DND-41 (cell line): ENCODE results near the gene LHFPL2.

Experiments used
- ATAC-seq: fragments of 200-7000 bp; cut with Tn5 transposase; 3 replicates; pipeline ENCODE4 v1.9.1; 2021; ENCODE audit warnings: low read depth; ENCODE audit not compliant: insufficient read depth
- DNase-seq: peaks from one replicate; pipeline ENCODE4 v3.0.0-alpha.2; 2020
- H2AFZ ChIP-seq: 2 replicates; pipeline ENCODE4 v1.6.0; 2012; ENCODE audit warnings: low read depth, low read length
- H3K27ac ChIP-seq: 2 replicates; pipeline ENCODE4 v1.5.1; 2012; ENCODE audit warnings: low read length, inconsistent platforms
- H3K27me3 ChIP-seq: fragments of 200-600 bp; sonication (generic); 2 replicates; pipeline ENCODE4 v1.6.0; 2012; ENCODE audit warnings: low read length, mild to moderate bottlenecking, inconsistent platforms; ENCODE audit not compliant: insufficient read depth, poor library complexity
- H3K36me3 ChIP-seq: 2 replicates; pipeline ENCODE4 v1.5.1; 2012; ENCODE audit warnings: low read length, inconsistent platforms; ENCODE audit not compliant: insufficient read depth
- H3K4me1 ChIP-seq: 2 replicates; pipeline ENCODE4 v1.5.1; 2012; ENCODE audit warnings: mild to moderate bottlenecking, low read length; ENCODE audit not compliant: insufficient read depth
- H3K4me2 ChIP-seq: 2 replicates; pipeline ENCODE4 v1.6.0; 2012; ENCODE audit warnings: mild to moderate bottlenecking, moderate library complexity, low read length, inconsistent platforms; ENCODE audit not compliant: insufficient read depth
- H3K4me3 ChIP-seq, 2 experiments: fragments of 200-600 bp in 1 of 2; shearing (Covaris generic) in 1 of 2; 2 replicates each; pipeline ENCODE4 v1.5.1; 2012 to 2016; ENCODE audit warnings: inconsistent platforms in 2 of 2, low read length in 2 of 2, mild to moderate bottlenecking in 2 of 2, low read depth in 1 of 2, moderate library complexity in 1 of 2
- H3K79me2 ChIP-seq: 2 replicates; pipeline ENCODE4 v1.6.0; 2012; ENCODE audit warnings: low read length, inconsistent platforms; ENCODE audit not compliant: insufficient read depth
- H3K9ac ChIP-seq: 2 replicates; pipeline ENCODE4 v1.6.0; 2012; ENCODE audit warnings: low read depth, mild to moderate bottlenecking, inconsistent platforms, low read length, moderate library complexity
- H3K9me3 ChIP-seq: 2 replicates; pipeline ENCODE4 v1.5.1; 2012; ENCODE audit warnings: low read length, moderate library complexity, mild to moderate bottlenecking, inconsistent platforms; ENCODE audit not compliant: insufficient read depth, severe bottlenecking
- H4K20me1 ChIP-seq: 2 replicates; pipeline ENCODE4 v1.6.0; 2012; ENCODE audit warnings: low read length; ENCODE audit not compliant: insufficient read depth
- CTCF ChIP-seq: IDR thresholded peaks from 2 replicates; pipeline ENCODE4 v1.5.1; 2012; ENCODE audit warnings: borderline replicate concordance, low read length, moderate library complexity, mild to moderate bottlenecking; ENCODE audit not compliant: poor library complexity, severe bottlenecking; ENCODE audit errors: extremely low read depth
- EZH2 ChIP-seq: IDR thresholded peaks from 3 replicates; pipeline ENCODE4 v1.6.1; 2012; ENCODE audit warnings: borderline replicate concordance, low read depth, mild to moderate bottlenecking, moderate library complexity, low read length, inconsistent platforms; ENCODE audit not compliant: severe bottlenecking

LHFPL2 gene

GRCh38 chr5:78628270-78628992 is 20.1 kb downstream of the LHFPL2 start:
- Histone ChIP-seq H2AFZ (no peak overlapping the region), H3K9ac (no peak overlapping the region), H3K9me3 (no peaks in the 10 kb centered on the region), H3K36me3 (no peaks in the 10 kb centered on the region), H3K79me2 (no peaks in the 10 kb centered on the region), H3K4me1 (no peaks in the 10 kb centered on the region), H3K27ac (no peak overlapping the region), H3K4me2 (no peak overlapping the region), H3K4me3 (no peak overlapping the region), H3K27me3 (no peaks in the 10 kb centered on the region), H4K20me1 (no peaks in the 10 kb centered on the region)
- DNase-seq (no peak), ATAC-seq (no peak)
- TF ChIP-seq CTCF: no peak
- TF ChIP-seq EZH2: no peak

GRCh38 chr5:78627766-78628165 is 20.8 kb downstream of the LHFPL2 start:
- ATAC-seq (no peak), DNase-seq (no peak)
- no peaks in the 10 kb centered on the region for H3K79me2 ChIP-seq
- H3K27ac ChIP-seq: no peak overlapping the region
- H3K9ac ChIP-seq: no peak overlapping the region
- no peak overlapping the region for H2AFZ ChIP-seq
- H3K4me2 ChIP-seq: no peak overlapping the region
- H3K36me3 ChIP-seq: no peaks in the 10 kb centered on the region
- no peaks in the 10 kb centered on the region for H3K4me1 ChIP-seq
- H3K4me3 ChIP-seq: no peak overlapping the region
- TF ChIP-seq EZH2: no peak
- no peak for TF ChIP-seq CTCF
- no peaks in the 10 kb centered on the region for H3K27me3 ChIP-seq
- no peaks in the 10 kb centered on the region for H3K9me3 ChIP-seq
- H4K20me1 ChIP-seq: no peaks in the 10 kb centered on the region

- no peak for DNase-seq
- H3K36me3 ChIP-seq: no peaks in the 10 kb centered on the region
These were observed 21.4 kb downstream of the LHFPL2 start for GRCh38 chr5:78627175-78627574.

More at GRCh38 chr5:78627175-78627574, 21.4 kb downstream of the LHFPL2 start:
- Histone ChIP-seq H3K9me3 (no peaks in the 10 kb centered on the region), H4K20me1 (no peaks in the 10 kb centered on the region), H3K9ac (no peak overlapping the region), H3K4me3 (no peak overlapping the region), H3K27ac (no peak overlapping the region), H3K27me3 (no peaks in the 10 kb centered on the region), H3K4me2 (no peak overlapping the region), H3K4me1 (no peaks in the 10 kb centered on the region), H2AFZ (no peak overlapping the region), H3K79me2 (no peaks in the 10 kb centered on the region)
- ATAC-seq: no peak
- TF ChIP-seq EZH2 (no peak), CTCF (peak; percentile 14)
